Stimulated activated naive B cell treated with anti-CD40 and anti-IgM and Interleukin-4, amounts not matched to agents 10 μg/mL and 1 μg/mL and 100 μg/mL, for 72 hours (primary cell): ENCODE results near the gene C11orf42.
A peak's percentile ranks its signal among the peaks of the same experiment; 100 is the strongest.

Source experiments
- ATAC-seq, 2 donors: fragments of 150-1000 bp; cut with Tn5 transposase; replicated peaks; 2 replicates each; pipeline ENCODE4 v1.10.0; 2021; ENCODE audit warnings: moderate library complexity in 1 of 2
- DNase-seq: peaks from one replicate; pipeline ENCODE4 v3.0.0; 2021
- H3K27ac Mint-ChIP-seq: one replicate; pipeline ENCODE4 v1.8.0; 2022; ENCODE audit warnings: mild to moderate bottlenecking, mixed read lengths
- H3K27me3 Mint-ChIP-seq, 2 donors: one replicate each; pipeline ENCODE4 v1.8.0; 2022; ENCODE audit warnings: mixed read lengths in 2 of 2
- H3K36me3 Mint-ChIP-seq, 2 donors: one replicate each; pipeline ENCODE4 v1.8.0; 2022; ENCODE audit warnings: mixed read lengths in 2 of 2, mild to moderate bottlenecking in 1 of 2
- H3K4me1 Mint-ChIP-seq, 2 donors: one replicate each; pipeline ENCODE4 v1.8.0; 2022; ENCODE audit warnings: mixed read lengths in 2 of 2, mild to moderate bottlenecking in 1 of 2
- H3K4me3 Mint-ChIP-seq, 2 donors: one replicate each; pipeline ENCODE4 v1.8.0; 2022; ENCODE audit warnings: mild to moderate bottlenecking in 2 of 2, mixed read lengths in 2 of 2, moderate library complexity in 1 of 2
- H3K9me3 Mint-ChIP-seq, 2 donors: one replicate each; pipeline ENCODE4 v1.8.0; 2022; ENCODE audit warnings: mixed read lengths in 2 of 2, mild to moderate bottlenecking in 1 of 2

C11orf42 gene

GRCh38 chr11:6205366-6205765, at the start of gene C11orf42:
Gene C11orf42, plus strand, starts transcription at chr11:6205557. Its CDS starts 59 bp downstream, at chr11:6205616.
- peaks cover 8 to 13% of the 10 kb centered on the region in 2 donors for H3K4me1 Mint-ChIP-seq
- H3K4me3 Mint-ChIP-seq: no peak within 1 kb of the TSS
- peaks cover 20 to 30% of the 10 kb centered on the region in 2 donors for H3K36me3 Mint-ChIP-seq
- DNase-seq (no peak), ATAC-seq (no peak)
- no peak within 1 kb of the TSS for H3K27ac Mint-ChIP-seq
- H3K9me3 Mint-ChIP-seq: no peaks in the 10 kb centered on the region
- H3K27me3 Mint-ChIP-seq: no peaks in the 10 kb centered on the region

- Mint-ChIP-seq H3K27me3 (peaks cover 3 to 6% of the 10 kb centered on the region in 2 donors), H3K36me3 (no peaks in the 10 kb centered on the region), H3K4me1 (no peaks in the 10 kb centered on the region), H3K27ac (no peak overlapping the region), H3K9me3 (no peaks in the 10 kb centered on the region), H3K4me3 (no peak overlapping the region)
- DNase-seq (no peak), ATAC-seq (no peak)
Observed at GRCh38 chr11:6156628-6157359, 48.6 kb upstream of the C11orf42 start.

- peaks cover 20 to 24% of the 10 kb centered on the region in 2 donors for H3K27me3 Mint-ChIP-seq
- H3K4me1 Mint-ChIP-seq: no peaks in the 10 kb centered on the region
- DNase-seq: no peak
- ATAC-seq: no peak
- H3K9me3 Mint-ChIP-seq: peaks cover 0 to 2% of the 10 kb centered on the region in 2 donors
- H3K27ac Mint-ChIP-seq: no peak within 1 kb of the TSS
- no peaks in the 10 kb centered on the region for H3K36me3 Mint-ChIP-seq
- H3K4me3 Mint-ChIP-seq: no peak within 1 kb of the TSS
Observed at GRCh38 chr11:6170226-6170625, 35.1 kb upstream of the C11orf42 start, which contains the start of gene OR52B2. Gene OR52B2, minus strand, starts transcription at chr11:6170326. Its CDS starts 0 bp downstream, at chr11:6170326.

- H3K36me3 Mint-ChIP-seq: peaks cover 0 to 7% of the 10 kb centered on the region in 2 donors
- ATAC-seq: no peak
Observed at GRCh38 chr11:6175440-6175839, 29.9 kb upstream of the C11orf42 start.

GRCh38 chr11:6191742-6192141, 13.6 kb upstream of the C11orf42 start:
- Mint-ChIP-seq H3K9me3 (no peaks in the 10 kb centered on the region), H3K4me3 (no peak overlapping the region), H3K27me3 (peaks cover 0 to 6% of the 10 kb centered on the region in 2 donors), H3K27ac (no peak overlapping the region), H3K4me1 (no peaks in the 10 kb centered on the region), H3K36me3 (no peaks in the 10 kb centered on the region)
- ATAC-seq (no peak), DNase-seq (no peak)

More at GRCh38 chr11:6175440-6175839, 29.9 kb upstream of the C11orf42 start:
- H3K27me3 Mint-ChIP-seq: peaks cover 22% of the 10 kb centered on the region in 2 donors
- no peaks in the 10 kb centered on the region for H3K4me1 Mint-ChIP-seq
- no peak overlapping the region for H3K4me3 Mint-ChIP-seq
- peaks cover 0 to 5% of the 10 kb centered on the region in 2 donors for H3K9me3 Mint-ChIP-seq
- H3K27ac Mint-ChIP-seq: no peak overlapping the region
- no peak for DNase-seq

GRCh38 chr11:6194065-6194581, 11.2 kb upstream of the C11orf42 start:
- no peak overlapping the region for H3K27ac Mint-ChIP-seq
- H3K27me3 Mint-ChIP-seq: peaks cover 0 to 6% of the 10 kb centered on the region in 2 donors
- H3K36me3 Mint-ChIP-seq: no peaks in the 10 kb centered on the region
- ATAC-seq (peak in 1 of 2 donors; percentile 42), DNase-seq (no peak)
- no peaks in the 10 kb centered on the region for H3K4me1 Mint-ChIP-seq
- H3K4me3 Mint-ChIP-seq: no peak overlapping the region
- no peaks in the 10 kb centered on the region for H3K9me3 Mint-ChIP-seq

GRCh38 chr11:6196396-6196795, 9.0 kb upstream of the C11orf42 start:
- no peak overlapping the region for H3K27ac Mint-ChIP-seq
- no peak for DNase-seq
- peaks cover 9 to 12% of the 10 kb centered on the region in 2 donors for H3K36me3 Mint-ChIP-seq
- peaks cover 0 to 6% of the 10 kb centered on the region in 2 donors for H3K27me3 Mint-ChIP-seq
- no peak for ATAC-seq
- no peak overlapping the region for H3K4me3 Mint-ChIP-seq
- H3K4me1 Mint-ChIP-seq: no peaks in the 10 kb centered on the region
- no peaks in the 10 kb centered on the region for H3K9me3 Mint-ChIP-seq

- Mint-ChIP-seq H3K9me3 (no peaks in the 10 kb centered on the region), H3K27me3 (no peaks in the 10 kb centered on the region), H3K27ac (no peak overlapping the region), H3K36me3 (peaks cover 10 to 12% of the 10 kb centered on the region in 2 donors), H3K4me3 (no peak overlapping the region), H3K4me1 (no peaks in the 10 kb centered on the region)
- DNase-seq (no peak), ATAC-seq (no peak)
Observed at GRCh38 chr11:6197466-6198200, 7.7 kb upstream of the C11orf42 start.

- ATAC-seq (no peak), DNase-seq (no peak)
- H3K4me1 Mint-ChIP-seq: peaks cover 8 to 13% of the 10 kb centered on the region in 2 donors
- H3K27me3 Mint-ChIP-seq: no peaks in the 10 kb centered on the region
- no peaks in the 10 kb centered on the region for H3K9me3 Mint-ChIP-seq
- no peak within 1 kb of the TSS for H3K4me3 Mint-ChIP-seq
- H3K36me3 Mint-ChIP-seq: peaks cover 16% of the 10 kb centered on the region in 2 donors
- no peak within 1 kb of the TSS for H3K27ac Mint-ChIP-seq
Observed at GRCh38 chr11:6199174-6199810, 6.1 kb upstream of the C11orf42 start, which contains the start of gene OR52W1. Gene OR52W1, plus strand, starts transcription at chr11:6199224. Its CDS starts 0 bp downstream, at chr11:6199224.

GRCh38 chr11:6200975-6201374, 4.4 kb upstream of the C11orf42 start:
- Mint-ChIP-seq H3K27me3 (no peaks in the 10 kb centered on the region), H3K36me3 (peaks cover 18 to 26% of the 10 kb centered on the region in 2 donors), H3K4me3 (no peak overlapping the region), H3K27ac (no peak overlapping the region), H3K9me3 (no peaks in the 10 kb centered on the region), H3K4me1 (peaks cover 8 to 13% of the 10 kb centered on the region in 2 donors)
- DNase-seq (no peak), ATAC-seq (no peak)

- H3K4me1 Mint-ChIP-seq: peaks cover 8 to 13% of the 10 kb centered on the region in 2 donors
- H3K9me3 Mint-ChIP-seq: no peaks in the 10 kb centered on the region
- no peaks in the 10 kb centered on the region for H3K27me3 Mint-ChIP-seq
- ATAC-seq (no peak), DNase-seq (no peak)
- no peak overlapping the region for H3K27ac Mint-ChIP-seq
- peaks cover 18 to 27% of the 10 kb centered on the region in 2 donors for H3K36me3 Mint-ChIP-seq
- H3K4me3 Mint-ChIP-seq: no peak overlapping the region
Observed at GRCh38 chr11:6201481-6201880, 3.9 kb upstream of the C11orf42 start.

GRCh38 chr11:6202041-6202440, 3.3 kb upstream of the C11orf42 start:
- Mint-ChIP-seq H3K27ac (no peak overlapping the region), H3K4me1 (peaks cover 8 to 13% of the 10 kb centered on the region in 2 donors), H3K4me3 (no peak overlapping the region), H3K36me3 (peaks cover 18 to 27% of the 10 kb centered on the region in 2 donors), H3K9me3 (no peaks in the 10 kb centered on the region), H3K27me3 (no peaks in the 10 kb centered on the region)
- DNase-seq: no peak
- no peak for ATAC-seq

- peaks cover 18 to 27% of the 10 kb centered on the region in 2 donors for H3K36me3 Mint-ChIP-seq
- peak; percentile 56 to 62 for ATAC-seq
Observed at GRCh38 chr11:6203327-6203726, 2.0 kb upstream of the C11orf42 start.

GRCh38 chr11:6204706-6205105, 651 bp upstream of the C11orf42 start:
- peaks cover 23 to 33% of the 10 kb centered on the region in 2 donors for H3K36me3 Mint-ChIP-seq
- no peak for ATAC-seq
- no peak overlapping the region for H3K27ac Mint-ChIP-seq
- H3K9me3 Mint-ChIP-seq: no peaks in the 10 kb centered on the region
- peaks cover 8 to 13% of the 10 kb centered on the region in 2 donors for H3K4me1 Mint-ChIP-seq
- DNase-seq: no peak
- no peaks in the 10 kb centered on the region for H3K27me3 Mint-ChIP-seq
- no peak overlapping the region for H3K4me3 Mint-ChIP-seq

More at GRCh38 chr11:6203327-6203726, 2.0 kb upstream of the C11orf42 start:
- H3K27ac Mint-ChIP-seq: no peak overlapping the region
- H3K9me3 Mint-ChIP-seq: no peaks in the 10 kb centered on the region
- no peak for DNase-seq
- no peak overlapping the region for H3K4me3 Mint-ChIP-seq
- no peaks in the 10 kb centered on the region for H3K27me3 Mint-ChIP-seq
- H3K4me1 Mint-ChIP-seq: peaks cover 8 to 13% of the 10 kb centered on the region in 2 donors
